D721Med (cell line): ENCODE data around the gene KIAA1755.

ENCODE experiments used
- DNase-seq: peaks from one replicate; pipeline ENCODE4 v3.0.0; 2011; ENCODE audit warnings: low spot score; ENCODE audit not compliant: insufficient read length
- FAIRE-seq: peaks from 2 replicates; lab custom pipeline; 2011; peaks lifted over from hg19 to GRCh38; lab: Jason Lieb, UNC
- TF ChIP-seq, protein P1 (sequence below): IDR thresholded peaks from 2 replicates; pipeline ENCODE4 v1.5.1; 2012; ENCODE audit warnings: mild to moderate bottlenecking, control low read depth; ENCODE audit not compliant: insufficient read depth; ENCODE audit errors: missing control alignments

The KIAA1755 gene

DNA sequence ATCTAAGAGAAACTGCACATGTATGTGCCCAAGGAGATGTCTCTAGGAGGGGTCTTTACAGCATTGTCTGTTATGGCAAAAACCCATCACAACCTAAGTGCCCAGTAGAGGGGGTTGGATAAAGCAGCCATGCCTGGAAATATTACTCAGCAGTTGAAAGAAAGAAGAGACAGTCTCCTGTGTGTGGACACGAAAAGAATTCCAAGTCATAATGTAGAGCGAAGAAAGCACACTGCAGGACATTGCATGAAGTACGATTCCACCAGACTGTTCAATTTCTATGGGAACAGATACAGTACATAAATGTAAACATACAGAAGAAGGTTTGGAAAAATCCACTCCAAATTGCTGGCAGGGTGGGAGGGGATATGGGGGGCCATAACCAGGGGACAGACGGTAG lies 88.1 kb downstream of the KIAA1755 start:
- TF ChIP-seq, protein P1, sequence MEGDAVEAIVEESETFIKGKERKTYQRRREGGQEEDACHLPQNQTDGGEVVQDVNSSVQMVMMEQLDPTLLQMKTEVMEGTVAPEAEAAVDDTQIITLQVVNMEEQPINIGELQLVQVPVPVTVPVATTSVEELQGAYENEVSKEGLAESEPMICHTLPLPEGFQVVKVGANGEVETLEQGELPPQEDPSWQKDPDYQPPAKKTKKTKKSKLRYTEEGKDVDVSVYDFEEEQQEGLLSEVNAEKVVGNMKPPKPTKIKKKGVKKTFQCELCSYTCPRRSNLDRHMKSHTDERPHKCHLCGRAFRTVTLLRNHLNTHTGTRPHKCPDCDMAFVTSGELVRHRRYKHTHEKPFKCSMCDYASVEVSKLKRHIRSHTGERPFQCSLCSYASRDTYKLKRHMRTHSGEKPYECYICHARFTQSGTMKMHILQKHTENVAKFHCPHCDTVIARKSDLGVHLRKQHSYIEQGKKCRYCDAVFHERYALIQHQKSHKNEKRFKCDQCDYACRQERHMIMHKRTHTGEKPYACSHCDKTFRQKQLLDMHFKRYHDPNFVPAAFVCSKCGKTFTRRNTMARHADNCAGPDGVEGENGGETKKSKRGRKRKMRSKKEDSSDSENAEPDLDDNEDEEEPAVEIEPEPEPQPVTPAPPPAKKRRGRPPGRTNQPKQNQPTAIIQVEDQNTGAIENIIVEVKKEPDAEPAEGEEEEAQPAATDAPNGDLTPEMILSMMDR, result no peak
- no peak for DNase-seq
- no peak for FAIRE-seq

DNA sequence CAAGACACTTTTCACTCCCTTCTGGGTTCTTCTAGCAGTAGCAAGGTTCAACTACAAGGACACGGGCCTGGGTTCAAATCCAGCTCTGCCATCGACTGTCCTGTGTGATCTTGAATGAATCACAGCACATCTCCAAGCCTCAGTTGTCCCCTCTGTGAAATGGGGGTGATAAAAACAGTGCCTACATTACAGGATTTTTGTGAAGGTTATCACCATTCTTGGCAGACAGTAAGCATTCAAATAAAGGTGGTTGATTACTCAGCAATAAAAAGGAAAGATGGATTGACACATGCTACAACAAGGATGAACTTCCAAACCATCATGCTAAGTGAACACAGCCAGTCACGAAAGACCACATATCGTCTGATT lies 88.9 kb downstream of the KIAA1755 start:
- FAIRE-seq, result no peak
- TF ChIP-seq, protein P1, result no peak

DNA sequence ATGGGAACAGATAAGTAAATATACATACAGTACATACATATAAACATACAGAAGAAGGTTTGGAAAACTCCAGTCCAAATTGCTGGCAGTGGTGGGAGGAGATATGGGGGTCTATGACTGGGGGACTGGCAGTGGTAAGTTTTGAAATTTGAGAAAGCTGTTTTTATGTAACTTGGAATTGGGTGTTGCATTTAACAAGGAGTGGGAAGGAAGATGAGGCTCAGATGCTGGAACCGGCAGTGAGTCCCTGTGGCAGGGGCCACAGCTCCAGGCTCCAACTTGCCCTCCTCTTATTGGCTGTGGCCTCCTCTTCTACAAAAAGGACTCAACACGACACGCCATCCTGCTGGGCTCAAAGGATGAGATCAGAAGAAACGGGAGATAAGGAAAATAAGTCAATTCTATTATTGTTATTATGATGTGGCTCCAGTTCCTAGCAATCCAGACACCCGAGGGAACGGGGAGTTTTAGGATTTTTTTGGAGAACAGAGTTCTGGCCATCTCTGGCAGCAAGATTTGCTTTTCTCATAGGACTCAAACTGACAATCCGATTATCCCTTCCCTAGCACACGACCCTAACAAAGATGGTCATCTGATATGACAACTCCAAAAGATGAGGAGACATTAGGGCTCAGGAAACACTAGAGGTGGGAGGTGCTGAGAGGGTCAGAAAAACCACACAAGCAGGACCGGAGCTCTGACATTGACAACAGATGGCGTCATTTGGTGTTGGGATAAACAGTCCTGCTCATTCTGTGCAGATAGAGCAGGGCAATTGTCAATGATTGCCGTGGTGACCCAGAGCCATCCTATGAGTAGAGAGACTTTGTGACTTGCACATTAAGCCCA lies 89.5 kb downstream of the KIAA1755 start:
- DNase-seq (no peak), FAIRE-seq (no peak)
- TF ChIP-seq, protein P1, result no peak

More for the DNA sequence above, 88.9 kb downstream of the KIAA1755 start:
- DNase-seq, result no peak

DNA sequence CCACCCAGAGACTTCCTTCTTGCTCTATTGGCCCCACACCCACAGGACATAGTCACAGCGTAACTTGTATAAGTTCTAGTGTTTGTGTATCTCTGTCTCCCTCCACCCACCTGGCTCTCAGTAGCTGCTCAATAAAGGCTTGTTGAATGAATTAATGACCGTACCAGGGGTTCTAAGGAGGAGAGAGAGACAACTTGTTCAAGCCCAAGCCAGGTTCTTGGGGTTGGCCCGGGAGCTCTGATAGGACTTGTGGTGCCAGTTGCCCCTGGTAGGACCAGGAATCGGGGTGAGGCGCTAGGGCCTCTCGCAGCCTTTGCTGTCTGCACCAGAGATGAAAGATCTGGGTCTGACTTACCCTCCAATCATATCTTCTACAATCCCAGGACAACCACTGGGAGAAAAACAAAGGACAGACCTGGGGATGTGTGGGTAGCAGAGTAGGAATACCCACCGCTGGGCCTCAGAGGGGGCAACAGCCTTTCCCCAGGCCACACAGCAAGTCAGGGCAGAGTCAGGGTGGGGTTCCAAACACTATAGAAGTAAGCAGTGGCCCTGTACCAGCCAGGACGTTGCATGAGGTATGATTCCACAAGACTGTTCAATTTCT lies 90.2 kb downstream of the KIAA1755 start:
- FAIRE-seq (no peak), DNase-seq (no peak)
- TF ChIP-seq, protein P1, result no peak

DNA sequence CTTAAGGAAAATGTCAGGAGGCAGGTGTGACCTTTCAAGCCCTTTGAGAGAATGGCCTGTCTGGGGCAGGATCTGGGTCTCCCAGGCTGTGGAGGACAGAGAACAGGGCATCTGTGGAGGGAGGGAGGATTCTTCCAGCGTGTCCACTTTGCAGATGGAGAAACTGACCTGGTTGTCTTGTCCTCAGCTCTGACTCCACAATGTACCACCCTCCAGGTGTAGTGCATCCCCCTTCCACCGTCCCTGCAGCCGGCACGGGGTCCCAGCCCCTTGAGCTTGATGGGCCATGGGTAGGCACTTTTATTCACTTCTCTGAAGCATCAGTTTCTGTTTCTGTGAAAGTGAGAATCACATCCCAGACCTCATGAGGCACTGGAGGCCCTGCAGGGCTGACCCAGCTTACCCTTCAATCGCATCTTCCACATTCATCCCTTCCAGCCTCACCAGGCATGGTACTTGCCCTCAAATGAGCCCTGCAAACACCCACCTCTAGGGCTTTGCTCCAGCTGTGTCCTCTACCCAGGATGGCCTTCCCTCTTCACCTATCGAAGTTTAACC lies 90.8 kb downstream of the KIAA1755 start:
- DNase-seq, result no peak
- FAIRE-seq, result no peak
- TF ChIP-seq, protein P1, result no peak

DNA sequence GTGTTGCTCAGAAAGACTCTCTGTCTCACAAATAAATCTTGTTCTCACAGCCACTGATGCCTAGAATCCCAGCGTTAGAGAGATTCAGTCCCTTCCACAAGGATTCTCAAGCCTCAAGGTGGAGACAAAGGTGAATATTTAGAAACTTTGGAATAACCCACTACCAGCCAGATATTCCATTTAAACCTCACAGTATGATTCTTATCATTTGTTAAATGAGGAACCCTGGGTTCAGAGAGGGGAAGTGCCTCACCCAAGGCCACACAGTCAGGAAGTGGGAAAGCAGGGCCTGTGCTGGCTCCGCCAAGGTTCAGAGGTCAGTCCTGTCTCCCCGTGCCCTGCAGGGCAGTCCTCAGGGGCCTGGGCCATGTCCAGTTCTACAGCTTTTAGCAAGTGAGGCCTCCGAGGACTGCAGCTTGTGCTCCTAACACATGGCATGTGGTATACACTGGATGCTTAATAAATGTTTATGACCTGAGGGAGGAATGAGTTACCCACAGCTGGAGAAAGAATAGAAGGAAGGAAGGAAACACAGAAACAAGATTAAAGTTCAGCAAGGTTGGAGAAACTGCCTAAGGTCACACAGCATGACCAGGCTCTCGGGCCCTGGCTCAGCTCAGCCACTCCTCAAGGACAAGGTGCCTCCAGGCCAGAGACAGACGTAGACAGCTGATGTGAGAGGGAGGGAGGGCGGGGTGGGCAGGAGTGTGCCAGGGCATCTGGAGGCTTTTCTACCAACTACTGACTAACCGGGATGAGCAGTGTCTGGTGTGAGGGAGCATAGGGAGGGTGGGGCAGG lies 91.5 kb downstream of the KIAA1755 start:
- FAIRE-seq (no peak), DNase-seq (no peak)
- TF ChIP-seq, protein P1, result no peak
